OCI-LY1 (cell line): ENCODE measurements around the gene THSD7A.

Source experiments
- CTCF ChIP-seq: fragments of 200-600 bp; sonication (generic), shearing (Covaris generic); IDR thresholded peaks from 2 replicates; pipeline ENCODE4 v1.5.1; 2017; ENCODE audit warnings: mild to moderate bottlenecking, antibody characterized with exemption, low read length, moderate library complexity, mixed read lengths
- EZH2 ChIP-seq: fragments of 200-600 bp; sonication (generic), shearing (Covaris generic); IDR thresholded peaks from 2 replicates; pipeline ENCODE4 v1.8.0; 2017; ENCODE audit warnings: borderline replicate concordance, mixed run types, mild to moderate bottlenecking, antibody characterized with exemption, low read length, moderate library complexity, mixed read lengths

DNA sequence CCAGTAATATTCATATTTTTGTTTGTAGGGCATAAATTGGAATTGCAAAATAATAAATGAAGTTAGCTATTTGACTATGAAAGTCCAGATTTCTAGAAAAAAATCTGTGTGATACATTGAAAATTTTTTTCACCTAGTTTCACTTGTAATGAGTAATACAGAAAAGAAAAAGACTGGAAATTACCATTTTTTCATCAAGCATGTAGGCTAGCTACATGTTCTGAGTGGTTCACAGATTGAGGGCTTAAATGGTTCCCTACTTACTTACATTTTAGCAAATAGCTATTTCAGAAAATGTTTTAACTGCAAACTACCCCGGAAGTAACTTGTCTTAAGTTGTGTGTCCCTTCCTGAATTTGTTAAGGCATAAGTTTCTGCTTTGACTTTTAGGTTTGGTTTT, 462.3 kb downstream of the THSD7A start:
- no peak for TF ChIP-seq CTCF
- no peak for TF ChIP-seq EZH2
